ENCODE data around the gene MLPH. TPM values are rescaled to one million over a fixed set of nuclear protein-coding genes. Genes with fewer than 3 reads are reported as not detected.

MLPH gene
- polyA plus RNA-seq, 1 donor = 3.6 TPM

DNA sequence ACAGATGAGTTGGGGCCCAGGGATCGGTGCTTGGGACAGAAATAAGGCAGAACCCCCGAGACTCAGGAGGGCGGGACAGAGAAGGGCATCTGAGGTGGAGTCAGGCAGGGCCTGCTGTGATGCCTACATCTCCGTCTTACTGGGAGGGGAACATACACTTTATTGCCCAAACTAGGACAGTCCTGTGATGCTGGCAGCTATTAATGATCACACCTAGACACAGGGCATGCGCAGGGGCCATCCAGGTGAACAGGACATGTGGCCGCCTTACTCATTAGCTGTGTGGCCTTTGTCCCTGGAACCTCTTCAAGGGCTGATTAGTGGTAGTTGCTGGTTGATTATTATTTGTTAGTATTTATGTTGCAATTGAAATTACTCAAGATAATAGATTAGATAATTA lies 33.2 kb downstream of the MLPH start:
- no peak for DNase-seq

GRCh38 chr2:237524631-237525030 lies 37.6 kb downstream of the MLPH start:
- DNase-seq = no peak

- DNase-seq = no peak
Observed at GRCh38 chr2:237525559-237526157, 38.6 kb downstream of the MLPH start.

DNA sequence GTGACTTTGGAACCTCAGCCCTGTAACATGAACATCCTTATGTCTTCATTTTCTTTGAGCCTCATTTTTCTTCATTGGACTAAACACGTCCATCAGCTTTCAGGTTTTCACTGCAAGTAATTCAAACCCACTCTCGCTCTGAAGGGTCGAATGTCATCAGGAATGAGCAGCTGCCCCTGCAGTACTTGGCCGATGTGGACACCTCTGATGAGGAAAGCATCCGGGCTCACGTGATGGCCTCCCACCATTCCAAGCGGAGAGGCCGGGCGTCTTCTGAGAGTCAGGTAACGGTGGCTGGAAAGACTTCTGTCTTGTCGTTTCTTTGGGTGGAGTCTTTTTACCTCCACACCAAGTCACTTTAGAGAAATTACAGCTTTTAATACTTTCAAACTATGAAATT lies 40.2 kb downstream of the MLPH start:
- DNase-seq = no peak

GRCh38 chr2:237527766-237528165 lies 40.7 kb downstream of the MLPH start:
- no peak for DNase-seq

DNA sequence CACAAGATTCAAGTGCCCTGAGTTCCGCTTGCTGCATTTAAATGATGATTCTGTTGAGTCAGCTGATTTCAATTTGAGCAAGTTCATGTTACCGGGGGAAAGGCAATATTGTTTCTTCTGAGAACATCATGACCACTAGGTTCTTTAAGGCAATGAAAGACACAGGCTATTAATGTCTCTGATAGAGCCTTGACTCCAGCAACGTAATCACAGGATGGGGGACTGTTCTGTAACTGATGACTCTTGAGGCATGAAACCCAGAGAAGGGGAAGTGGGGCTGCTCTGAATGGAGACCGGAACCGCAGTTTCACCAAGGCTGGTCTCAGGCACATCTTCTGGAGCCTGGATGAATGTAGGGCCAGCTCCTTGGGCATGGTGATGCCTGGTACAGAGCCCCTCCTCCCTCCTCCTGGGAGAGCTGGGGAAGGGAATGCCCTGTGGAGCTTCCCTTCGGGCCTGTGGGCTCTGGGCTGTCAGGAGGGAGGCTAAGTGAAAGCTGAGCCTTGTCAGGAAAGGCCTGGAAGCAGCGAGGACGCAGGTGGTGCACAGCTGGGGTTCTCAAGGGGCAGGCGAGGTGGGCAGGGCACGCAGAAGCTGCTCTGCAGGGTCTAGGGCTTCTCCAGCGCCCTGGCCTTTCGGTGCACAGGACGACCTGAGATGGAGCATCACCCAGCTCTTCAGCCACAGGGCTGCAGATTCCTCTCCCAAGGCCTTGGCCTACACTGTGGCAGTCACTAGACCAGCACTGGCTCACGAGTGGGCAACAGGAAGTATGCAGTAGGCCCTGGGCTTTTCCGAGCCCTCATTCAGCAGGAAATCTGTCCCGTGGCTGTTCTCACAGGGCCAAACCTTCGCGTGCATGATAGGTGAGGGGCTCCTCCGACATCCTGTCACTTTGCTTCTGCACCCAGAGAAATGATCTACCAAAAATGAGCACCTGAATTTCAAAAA lies 42.7 kb downstream of the MLPH start:
- DNase-seq = no peak

- no peak for DNase-seq
Observed at GRCh38 chr2:237530472-237531433, 43.7 kb downstream of the MLPH start.

DNA sequence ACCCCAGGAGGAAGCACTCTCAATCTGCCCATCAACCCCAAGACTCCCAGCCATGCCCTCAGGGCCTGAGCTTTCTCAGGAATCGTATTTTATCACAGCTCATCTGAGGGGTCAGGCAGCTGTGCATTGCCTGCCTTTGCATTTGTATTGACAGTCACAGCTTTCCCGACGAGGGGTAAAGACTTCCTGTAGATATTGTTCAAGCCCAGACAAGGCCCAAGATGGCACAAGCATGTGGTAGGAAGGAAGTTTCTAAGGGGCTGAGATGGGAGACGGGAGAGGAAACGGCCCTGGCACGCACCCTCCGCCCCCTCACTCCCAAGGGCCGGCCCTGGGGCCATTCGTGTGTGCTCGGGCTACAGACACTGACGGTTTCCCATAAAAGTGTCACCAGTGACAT lies 45.1 kb downstream of the MLPH start:
- no peak for DNase-seq

DNA sequence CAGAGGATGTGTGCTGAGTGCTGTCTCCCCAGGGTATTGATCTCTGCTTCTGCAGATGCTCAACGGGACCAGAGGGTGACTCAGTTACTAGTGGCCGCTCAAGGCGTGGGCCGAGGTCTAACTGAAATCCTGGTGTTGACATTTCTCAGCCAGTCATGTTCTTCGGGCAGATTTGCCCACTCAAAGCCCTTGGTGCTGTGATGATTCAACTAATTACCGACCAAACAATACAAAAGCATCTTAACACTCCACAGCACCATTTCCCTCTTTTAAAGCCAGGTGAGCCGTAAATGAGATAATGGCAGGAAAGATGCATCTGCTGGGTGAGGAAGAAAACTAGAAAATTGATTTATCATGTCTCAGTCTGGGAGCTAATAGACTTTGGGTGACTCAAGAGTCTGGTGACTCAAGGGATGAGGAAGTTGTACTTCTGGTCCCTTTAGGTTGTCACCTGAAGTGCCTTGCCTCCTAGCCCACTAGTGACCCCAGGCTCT lies 46.7 kb downstream of the MLPH start:
- DNase-seq = no peak

DNA sequence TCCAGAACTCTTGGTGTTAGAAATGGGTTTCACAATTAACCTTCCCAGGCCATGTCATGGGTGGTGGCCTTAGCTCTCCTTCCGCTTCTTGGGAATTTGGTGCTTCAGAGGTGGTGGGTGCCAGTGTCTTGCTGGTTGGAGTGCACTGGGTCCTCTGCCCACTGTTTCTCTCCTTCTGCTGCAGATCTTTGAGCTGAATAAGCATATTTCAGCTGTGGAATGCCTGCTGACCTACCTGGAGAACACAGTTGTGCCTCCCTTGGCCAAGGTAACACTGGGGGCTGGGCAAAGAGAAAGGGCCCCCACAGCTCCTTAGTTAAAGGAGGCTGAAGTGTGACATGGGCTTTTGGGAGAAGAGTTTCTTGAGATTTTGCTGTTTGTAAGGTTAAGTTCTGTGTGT lies 47.3 kb downstream of the MLPH start:
- no peak for DNase-seq

GRCh38 chr2:237535385-237536082 lies 48.5 kb downstream of the MLPH start:
- no peak for DNase-seq

DNA sequence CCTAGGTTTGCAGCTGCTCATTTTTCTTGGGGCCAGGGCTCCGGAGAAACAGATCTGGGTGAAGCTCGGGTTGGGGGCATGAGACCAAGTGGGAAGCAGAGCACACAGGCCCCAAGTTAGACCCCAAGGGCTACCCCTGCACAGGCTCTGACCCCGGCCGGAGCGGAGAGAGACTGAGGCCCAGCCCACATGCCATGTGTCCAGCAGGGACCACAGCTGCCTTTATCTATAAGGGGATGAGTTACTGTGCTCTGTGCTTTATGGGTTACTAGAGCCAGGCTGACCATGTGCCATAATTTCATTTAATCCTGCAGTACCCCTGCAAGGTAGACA lies 49.0 kb downstream of the MLPH start:
- no peak for DNase-seq

DNA sequence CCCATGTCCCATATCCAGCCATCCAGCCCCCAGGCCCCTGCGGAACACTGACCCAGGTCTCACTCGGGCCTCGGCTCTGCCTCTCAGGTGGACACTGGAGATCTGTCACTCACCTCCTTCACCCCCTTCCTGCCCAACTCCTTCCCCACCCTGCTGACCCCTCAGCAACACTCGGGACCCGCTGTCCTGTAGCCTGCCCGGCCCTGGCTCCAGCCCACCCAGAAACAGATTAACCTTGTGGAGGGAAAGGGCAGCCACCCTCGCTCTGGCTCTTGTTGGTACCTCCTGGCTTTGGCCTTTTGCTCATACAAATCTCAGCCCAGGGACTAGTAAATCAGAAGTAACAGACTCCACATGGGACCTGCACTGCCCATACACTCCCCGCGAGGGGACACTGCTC lies 49.6 kb downstream of the MLPH start:
- no peak for DNase-seq

GRCh38 chr2:237538001-237538720 lies 51.1 kb downstream of the MLPH start:
- no peak for DNase-seq

- DNase-seq = no peak
Observed at GRCh38 chr2:237538901-237539300, 51.9 kb downstream of the MLPH start.

- DNase-seq = no peak
Observed at GRCh38 chr2:237539681-237540080, 52.6 kb downstream of the MLPH start.

DNA sequence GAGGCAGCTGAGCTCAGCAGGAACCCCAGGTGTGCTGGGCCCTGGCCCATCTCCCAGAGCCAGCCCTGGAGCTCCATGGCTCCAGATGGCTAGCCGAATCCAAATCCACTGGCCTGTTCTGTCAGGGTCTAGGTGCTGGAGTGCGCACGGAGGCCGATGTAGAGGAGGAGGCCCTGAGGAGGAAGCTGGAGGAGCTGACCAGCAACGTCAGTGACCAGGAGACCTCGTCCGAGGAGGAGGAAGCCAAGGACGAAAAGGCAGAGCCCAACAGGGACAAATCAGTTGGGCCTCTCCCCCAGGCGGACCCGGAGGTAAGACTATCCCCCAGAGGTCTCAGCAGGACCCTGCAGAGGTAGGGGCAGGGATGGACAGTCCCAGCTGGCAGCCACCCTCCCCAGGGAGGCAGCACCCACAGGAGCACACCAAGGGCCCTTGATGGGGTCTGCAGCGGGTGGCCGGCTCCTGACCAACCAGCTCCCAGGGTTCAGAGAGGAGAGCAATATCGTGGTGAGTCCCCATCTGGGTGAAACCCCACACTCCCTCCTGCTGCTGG lies 53.2 kb downstream of the MLPH start:
- DNase-seq = no peak

GRCh38 chr2:237540823-237541222 lies 53.8 kb downstream of the MLPH start:
- DNase-seq = no peak

GRCh38 chr2:237541243-237541642 lies 54.2 kb downstream of the MLPH start:
- no peak for DNase-seq

- DNase-seq = no peak
Observed at GRCh38 chr2:237542001-237542704, 55.1 kb downstream of the MLPH start.
